HepG2 (cell line): ENCODE data around the gene CNPPD1. TPM values are rescaled to one million over a fixed set of nuclear protein-coding genes. Genes with fewer than 3 reads are reported as not detected.

ENCODE experiments used
- CAMTA2 ChIP-seq: sonication (generic); formaldehyde crosslinking; IDR thresholded peaks from 2 replicates; pipeline ENCODE4 v1.4.0; 2020; ENCODE audit warnings: mild to moderate bottlenecking, missing genetic modification reagents, borderline replicate concordance
- DMAP1 ChIP-seq: IDR thresholded peaks from 2 replicates; pipeline ENCODE4 v1.6.1; 2016
- EEA1 ChIP-seq: sonication (generic); formaldehyde crosslinking; IDR thresholded peaks from 2 replicates; pipeline ENCODE4 v1.5.1; 2020; ENCODE audit warnings: mild to moderate bottlenecking, missing genetic modification reagents, borderline replicate concordance
- HNF4A ChIP-seq: sonication (generic); formaldehyde crosslinking; IDR thresholded peaks from 2 replicates; pipeline ENCODE4 v1.4.0; 2020; ENCODE audit warnings: missing genetic modification reagents
- JUN ChIP-seq: sonication (generic); formaldehyde crosslinking; IDR thresholded peaks from 2 replicates; pipeline ENCODE4 v1.4.0; 2020; ENCODE audit warnings: mild to moderate bottlenecking, missing genetic modification reagents
- KDM3A ChIP-seq: IDR thresholded peaks from 2 replicates; pipeline ENCODE4 v1.6.1; 2018; ENCODE audit warnings: low read depth, missing compliant biosample characterization
- KLF11 ChIP-seq: IDR thresholded peaks from 2 replicates; pipeline ENCODE4 v1.6.1; 2016; ENCODE audit warnings: missing compliant biosample characterization
- NR2F2 ChIP-seq: IDR thresholded peaks from 2 replicates; pipeline ENCODE4 v1.6.1; 2012; ENCODE audit warnings: low read depth, inconsistent platforms, borderline replicate concordance
- POLR2A ChIP-seq, 2 experiments: IDR thresholded peaks; 2 replicates each; pipeline ENCODE4 v1.6.1; 2011; ENCODE audit warnings: low read depth in 2 of 2, low read length in 2 of 2, mild to moderate bottlenecking in 1 of 2, moderate library complexity in 1 of 2; ENCODE audit not compliant: insufficient read depth in 1 of 2
- POLR2AphosphoS5 ChIP-seq: IDR thresholded peaks from 2 replicates; pipeline ENCODE4 v1.6.1; 2012; ENCODE audit warnings: low read depth, low read length
- SP5 ChIP-seq: IDR thresholded peaks from 2 replicates; pipeline ENCODE4 v1.6.1; 2016; ENCODE audit warnings: low read depth, borderline replicate concordance
- TARDBP ChIP-seq: sonication (generic); formaldehyde crosslinking; IDR thresholded peaks from 2 replicates; pipeline ENCODE4 v1.8.0; 2022; ENCODE audit warnings: mild to moderate bottlenecking, missing genetic modification reagents
- ZBTB1 ChIP-seq: sonication (generic); formaldehyde crosslinking; IDR thresholded peaks from 2 replicates; pipeline ENCODE4 v1.4.0; 2020; ENCODE audit warnings: missing genetic modification reagents, borderline replicate concordance
- ZBTB3 ChIP-seq: sonication (generic); formaldehyde crosslinking; IDR thresholded peaks from 2 replicates; pipeline ENCODE4 v1.4.0; 2020; ENCODE audit warnings: low read depth, mild to moderate bottlenecking, moderate library complexity, missing genetic modification reagents, borderline replicate concordance
- ZNF12 ChIP-seq: sonication (generic); formaldehyde crosslinking; IDR thresholded peaks from 2 replicates; pipeline ENCODE4 v1.5.0; 2020; ENCODE audit warnings: missing genetic modification reagents
- ZNF136 ChIP-seq: sonication (generic); formaldehyde crosslinking; IDR thresholded peaks from 2 replicates; pipeline ENCODE4 v1.8.1; 2022; ENCODE audit warnings: low read depth, mild to moderate bottlenecking, moderate library complexity, missing genetic modification reagents
- ZNF317 ChIP-seq: sonication (generic); formaldehyde crosslinking; IDR thresholded peaks from 2 replicates; pipeline ENCODE4 v1.5.0; 2020; ENCODE audit warnings: mild to moderate bottlenecking, missing genetic modification reagents
- ZNF33B ChIP-seq: sonication (generic); formaldehyde crosslinking; IDR thresholded peaks from 2 replicates; pipeline ENCODE4 v1.5.1; 2020; ENCODE audit warnings: mild to moderate bottlenecking, missing genetic modification reagents
- ZNF44 ChIP-seq: sonication (generic); formaldehyde crosslinking; IDR thresholded peaks from 2 replicates; pipeline ENCODE4 v1.5.1; 2020; ENCODE audit warnings: mild to moderate bottlenecking, missing genetic modification reagents
- ZNF510 ChIP-seq: sonication (generic); formaldehyde crosslinking; IDR thresholded peaks from 2 replicates; pipeline ENCODE4 v1.4.0; 2020; ENCODE audit warnings: low read depth, mild to moderate bottlenecking, missing genetic modification reagents
- ZNF572 ChIP-seq: sonication (generic); formaldehyde crosslinking; IDR thresholded peaks from 2 replicates; pipeline ENCODE4 v1.5.1; 2020; ENCODE audit warnings: mild to moderate bottlenecking, missing genetic modification reagents
- ZNF607 ChIP-seq: sonication (generic); formaldehyde crosslinking; IDR thresholded peaks from 2 replicates; pipeline ENCODE4 v1.5.1; 2020; ENCODE audit warnings: missing genetic modification reagents, mild to moderate bottlenecking, borderline replicate concordance
- ZNF619 ChIP-seq: sonication (generic); formaldehyde crosslinking; IDR thresholded peaks from 2 replicates; pipeline ENCODE4 v1.4.0; 2020; ENCODE audit warnings: mild to moderate bottlenecking, missing genetic modification reagents
- ZNF772 ChIP-seq: sonication (generic); formaldehyde crosslinking; IDR thresholded peaks from 2 replicates; pipeline ENCODE4 v1.5.0; 2020; ENCODE audit warnings: mild to moderate bottlenecking, missing genetic modification reagents
- ZNF781 ChIP-seq: sonication (generic); formaldehyde crosslinking; IDR thresholded peaks from 2 replicates; pipeline ENCODE4 v1.5.1; 2020; ENCODE audit warnings: borderline replicate concordance, mild to moderate bottlenecking, missing genetic modification reagents; ENCODE audit errors: not compliant biosample characterization
- polyA plus RNA-seq, 8 experiments: library from polyadenylated mRNA; depleted of rRNA in 3 of 8; stranded (reverse) in 7 of 8; unstranded in 1 of 8; fragments of >200 nt; fragmentation: Illumina TruSeq in 4 of 8; extraction: Trizol in 4 of 8; gene quantifications; 2 replicates each; pipeline versions ENCODE4 v1.2.1 to v1.2.3, GENCODE V29; 2011 to 2016; ENCODE audit warnings: low read depth in 4 of 8, missing spikeins in 1 of 8, mixed read lengths in 1 of 8; ENCODE audit not compliant: insufficient read depth in 1 of 8
- total RNA-seq, 5 experiments: library from RNA; depleted of rRNA; stranded (reverse); fragments of >200 nt; fragmentation: Illumina TruSeq; extraction: Trizol; gene quantifications; 2 replicates each; pipeline ENCODE4 v1.2.3, GENCODE V29; 2016; ENCODE audit warnings: low read depth in 1 of 5
- TF ChIP-seq, protein P1 (sequence below): sonication (generic); formaldehyde crosslinking; IDR thresholded peaks from 2 replicates; pipeline ENCODE4 v1.4.0; 2020; ENCODE audit warnings: mild to moderate bottlenecking, low read depth, missing genetic modification reagents
- TF ChIP-seq, protein P2 (sequence below): sonication (generic); formaldehyde crosslinking; IDR thresholded peaks from 2 replicates; pipeline ENCODE4 v1.5.0; 2020; ENCODE audit warnings: mild to moderate bottlenecking, missing genetic modification reagents
- TF ChIP-seq, protein P3 (sequence below): IDR thresholded peaks from 2 replicates; pipeline ENCODE4 v1.6.1; 2012; ENCODE audit warnings: inconsistent platforms

Gene CNPPD1
- total and polyA plus RNA-seq, 2 of the 13 experiments (the other 11 are each of a cell fraction or from before 2014, with no cell fraction given): 35.5 to 49.4 TPM

- TF ChIP-seq ZNF607 (CRISPR knock-in tag) (peak; percentile 68; the same call in 1 of the 2 replicates), POLR2AphosphoS5 (peak; percentile 35), ZNF781 (CRISPR knock-in tag) (peak; percentile 49), ZNF619 (peak; percentile 55), HNF4A (CRISPR knock-in tag) (peak; percentile 5; the same call in 1 of the 2 replicates), NR2F2 (0 out of 2 replicates have a peak, but pooled peaks have one; percentile 7), ZNF317 (peak; percentile 22; the same call in 1 of the 2 replicates), JUN (CRISPR knock-in tag) (no peak), ZNF136 (CRISPR knock-in tag) (peak; percentile 71; the same call in 1 of the 2 replicates), ZNF772 (peak; percentile 62; the same call in 1 of the 2 replicates), CAMTA2 (CRISPR knock-in tag) (no peak), DMAP1 (CRISPR knock-in tag) (peak; percentile 3; the same call in 1 of the 2 replicates), KDM3A (0 out of 2 replicates have a peak, but pooled peaks have one; percentile 28), TARDBP (CRISPR knock-in tag) (no peak), KLF11 (peak; percentile 65; the same call in 1 of the 2 replicates), ZNF33B (CRISPR knock-in tag) (0 out of 2 replicates have a peak, but pooled peaks have one; percentile 42), POLR2A (IDR thresholded peaks at IDR 0.05; ENCODE audit: insufficient read depth in 1 of 2, low read depth in 2 of 2, low read length in 2 of 2) (0 out of 4 replicates have a peak, but pooled peaks of 1 of the 2 experiments have one; percentile 10), ZNF510 (peak; percentile 76; the same call in 1 of the 2 replicates), ZBTB3 (CRISPR knock-in tag) (0 out of 2 replicates have a peak, but pooled peaks have one; percentile 20), ZNF44 (CRISPR knock-in tag) (peak; percentile 55; the same call in 1 of the 2 replicates), ZNF12 (CRISPR knock-in tag) (0 out of 2 replicates have a peak, but pooled peaks have one; percentile 36), ZNF572 (CRISPR knock-in tag) (peak; percentile 93; the same call in 1 of the 2 replicates), ZBTB1 (0 out of 2 replicates have a peak, but pooled peaks have one; percentile 74), SP5 (CRISPR knock-in tag) (0 out of 2 replicates have a peak, but pooled peaks have one; percentile 4), EEA1 (0 out of 2 replicates have a peak, but pooled peaks have one; percentile 15)
- TF ChIP-seq, protein P1, sequence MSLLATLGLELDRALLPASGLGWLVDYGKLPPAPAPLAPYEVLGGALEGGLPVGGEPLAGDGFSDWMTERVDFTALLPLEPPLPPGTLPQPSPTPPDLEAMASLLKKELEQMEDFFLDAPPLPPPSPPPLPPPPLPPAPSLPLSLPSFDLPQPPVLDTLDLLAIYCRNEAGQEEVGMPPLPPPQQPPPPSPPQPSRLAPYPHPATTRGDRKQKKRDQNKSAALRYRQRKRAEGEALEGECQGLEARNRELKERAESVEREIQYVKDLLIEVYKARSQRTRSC (CRISPR knock-in tag): peak; percentile 84; the same call in 1 of the 2 replicates
- TF ChIP-seq, protein P2, sequence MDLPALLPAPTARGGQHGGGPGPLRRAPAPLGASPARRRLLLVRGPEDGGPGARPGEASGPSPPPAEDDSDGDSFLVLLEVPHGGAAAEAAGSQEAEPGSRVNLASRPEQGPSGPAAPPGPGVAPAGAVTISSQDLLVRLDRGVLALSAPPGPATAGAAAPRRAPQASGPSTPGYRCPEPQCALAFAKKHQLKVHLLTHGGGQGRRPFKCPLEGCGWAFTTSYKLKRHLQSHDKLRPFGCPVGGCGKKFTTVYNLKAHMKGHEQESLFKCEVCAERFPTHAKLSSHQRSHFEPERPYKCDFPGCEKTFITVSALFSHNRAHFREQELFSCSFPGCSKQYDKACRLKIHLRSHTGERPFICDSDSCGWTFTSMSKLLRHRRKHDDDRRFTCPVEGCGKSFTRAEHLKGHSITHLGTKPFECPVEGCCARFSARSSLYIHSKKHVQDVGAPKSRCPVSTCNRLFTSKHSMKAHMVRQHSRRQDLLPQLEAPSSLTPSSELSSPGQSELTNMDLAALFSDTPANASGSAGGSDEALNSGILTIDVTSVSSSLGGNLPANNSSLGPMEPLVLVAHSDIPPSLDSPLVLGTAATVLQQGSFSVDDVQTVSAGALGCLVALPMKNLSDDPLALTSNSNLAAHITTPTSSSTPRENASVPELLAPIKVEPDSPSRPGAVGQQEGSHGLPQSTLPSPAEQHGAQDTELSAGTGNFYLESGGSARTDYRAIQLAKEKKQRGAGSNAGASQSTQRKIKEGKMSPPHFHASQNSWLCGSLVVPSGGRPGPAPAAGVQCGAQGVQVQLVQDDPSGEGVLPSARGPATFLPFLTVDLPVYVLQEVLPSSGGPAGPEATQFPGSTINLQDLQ (CRISPR knock-in tag): 0 out of 2 replicates have a peak, but pooled peaks have one; percentile 9
- TF ChIP-seq, protein P3, sequence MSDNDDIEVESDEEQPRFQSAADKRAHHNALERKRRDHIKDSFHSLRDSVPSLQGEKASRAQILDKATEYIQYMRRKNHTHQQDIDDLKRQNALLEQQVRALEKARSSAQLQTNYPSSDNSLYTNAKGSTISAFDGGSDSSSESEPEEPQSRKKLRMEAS: peak; percentile 8; the same call in 1 of the 2 replicates
These were observed 30.6 kb upstream of the CNPPD1 start (continued) for GRCh38 chr2:219207134-219207883.
